ENCODE measurements around the gene SHCBP1L. TPM values are rescaled to one million over a fixed set of nuclear protein-coding genes. Genes with fewer than 3 reads are reported as not detected.

The SHCBP1L gene
- total RNA-seq, 1 donor from 2014 or later: not detected

DNA sequence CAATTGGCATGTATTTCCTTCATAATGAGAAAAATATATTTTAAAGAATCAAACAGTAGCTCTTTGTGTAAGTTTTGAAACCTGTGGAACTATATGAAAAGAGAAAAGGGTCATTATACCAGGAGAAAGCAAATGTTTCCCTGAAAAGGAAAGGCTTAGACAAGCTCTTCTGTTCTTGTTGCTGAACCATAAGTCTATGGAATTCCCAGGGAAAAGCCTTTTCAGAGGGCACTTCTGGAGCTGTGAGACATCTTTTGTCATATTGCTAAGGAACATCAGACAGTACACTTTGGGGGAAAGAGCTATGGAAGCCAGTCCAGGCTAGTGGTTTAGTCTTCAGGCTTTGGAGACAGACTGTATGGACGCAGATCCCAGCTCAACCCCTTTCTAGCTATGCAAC is 12.1 kb upstream of the SHCBP1L start:
- Mint-ChIP-seq H3K27ac (no peak overlapping the region), H3K9me3 (no peaks in the 10 kb centered on the region), H3K27me3 (peaks cover 4% of the 10 kb centered on the region), H3K4me1 (peaks cover 8% of the 10 kb centered on the region), H3K4me3 (no peak overlapping the region), H3K36me3 (ENCODE audit: low read depth) (no peaks in the 10 kb centered on the region)
- DNase-seq (no peak), ATAC-seq (ENCODE audit: low read depth) (no peak)
- intact Hi-C loops (cut with micrococcal nuclease): loop anchor here (10.0 kb wide), 1 partner anchor 580 kb away; no protein-coding TSS in a partner anchor
- ChIA-PET CTCF (interaction anchor here (0.6 to 0.8 kb wide), 2 partner anchors 106 to 125 kb away, joined by 3 read pairs; no protein-coding TSS in a partner anchor), POLR2A (interaction anchor here (0.8 kb wide), 1 partner anchor 59 kb away, joined by 3 read pairs; no protein-coding TSS in a partner anchor)
- TF ChIP-seq, protein P1, sequence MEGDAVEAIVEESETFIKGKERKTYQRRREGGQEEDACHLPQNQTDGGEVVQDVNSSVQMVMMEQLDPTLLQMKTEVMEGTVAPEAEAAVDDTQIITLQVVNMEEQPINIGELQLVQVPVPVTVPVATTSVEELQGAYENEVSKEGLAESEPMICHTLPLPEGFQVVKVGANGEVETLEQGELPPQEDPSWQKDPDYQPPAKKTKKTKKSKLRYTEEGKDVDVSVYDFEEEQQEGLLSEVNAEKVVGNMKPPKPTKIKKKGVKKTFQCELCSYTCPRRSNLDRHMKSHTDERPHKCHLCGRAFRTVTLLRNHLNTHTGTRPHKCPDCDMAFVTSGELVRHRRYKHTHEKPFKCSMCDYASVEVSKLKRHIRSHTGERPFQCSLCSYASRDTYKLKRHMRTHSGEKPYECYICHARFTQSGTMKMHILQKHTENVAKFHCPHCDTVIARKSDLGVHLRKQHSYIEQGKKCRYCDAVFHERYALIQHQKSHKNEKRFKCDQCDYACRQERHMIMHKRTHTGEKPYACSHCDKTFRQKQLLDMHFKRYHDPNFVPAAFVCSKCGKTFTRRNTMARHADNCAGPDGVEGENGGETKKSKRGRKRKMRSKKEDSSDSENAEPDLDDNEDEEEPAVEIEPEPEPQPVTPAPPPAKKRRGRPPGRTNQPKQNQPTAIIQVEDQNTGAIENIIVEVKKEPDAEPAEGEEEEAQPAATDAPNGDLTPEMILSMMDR (IDR thresholded peaks at IDR 0.05): no peak

DNA sequence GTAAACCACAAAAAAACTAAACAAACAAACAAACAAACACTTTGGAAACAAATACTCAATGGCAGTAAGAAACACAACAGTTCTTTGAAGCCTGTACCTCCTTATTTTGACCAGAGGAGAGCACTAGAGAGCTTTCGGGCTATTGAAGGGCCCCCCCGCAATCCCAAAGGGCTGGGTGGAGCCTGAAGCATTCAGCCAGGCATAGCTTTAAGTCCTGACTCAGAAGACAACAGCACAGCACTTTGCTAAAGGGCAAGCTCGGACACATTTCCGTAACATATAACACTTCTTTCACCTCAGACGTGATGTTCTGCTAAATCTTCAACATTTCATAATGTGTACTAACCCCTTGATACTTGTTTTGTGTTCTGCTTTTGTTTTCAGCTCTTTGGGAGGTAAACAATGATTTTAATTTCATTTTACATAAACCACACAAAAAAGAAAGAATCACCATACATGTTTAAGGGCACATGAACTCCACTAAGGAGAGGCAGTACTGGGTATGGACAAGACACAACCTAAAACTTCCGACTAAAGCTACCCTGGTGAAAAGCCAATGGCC is 9.7 kb upstream of the SHCBP1L start:
- intact Hi-C loops (cut with micrococcal nuclease): loop anchor here (1.0 to 10.0 kb wide), 10 partner anchors 62 to 954 kb away; no protein-coding TSS in a partner anchor
- POLR2A ChIA-PET: interaction anchor here (0.5 to 1.4 kb wide), 8 partner anchors 22 to 508 kb away, joined by 3 to 19 read pairs (median 4); no protein-coding TSS in a partner anchor
- H3K36me3 Mint-ChIP-seq (ENCODE audit: low read depth): no peaks in the 10 kb centered on the region
- peaks cover 2% of the 10 kb centered on the region for H3K27me3 Mint-ChIP-seq
- no peaks in the 10 kb centered on the region for H3K9me3 Mint-ChIP-seq
- DNase-seq (no peak), ATAC-seq (ENCODE audit: low read depth) (peak; percentile 100)
- H3K27ac Mint-ChIP-seq: peak overlapping the region; percentile 76
- CTCF ChIA-PET: interaction anchor here (0.6 to 3.4 kb wide), 25 partner anchors 8 to 953 kb away, joined by 3 to 59 read pairs (median 4); no protein-coding TSS in a partner anchor
- peaks cover 8% of the 10 kb centered on the region for H3K4me1 Mint-ChIP-seq
- TF ChIP-seq, protein P1 (IDR thresholded peaks at IDR 0.05): no peak
- H3K4me3 Mint-ChIP-seq: peak overlapping the region; percentile 67

DNA sequence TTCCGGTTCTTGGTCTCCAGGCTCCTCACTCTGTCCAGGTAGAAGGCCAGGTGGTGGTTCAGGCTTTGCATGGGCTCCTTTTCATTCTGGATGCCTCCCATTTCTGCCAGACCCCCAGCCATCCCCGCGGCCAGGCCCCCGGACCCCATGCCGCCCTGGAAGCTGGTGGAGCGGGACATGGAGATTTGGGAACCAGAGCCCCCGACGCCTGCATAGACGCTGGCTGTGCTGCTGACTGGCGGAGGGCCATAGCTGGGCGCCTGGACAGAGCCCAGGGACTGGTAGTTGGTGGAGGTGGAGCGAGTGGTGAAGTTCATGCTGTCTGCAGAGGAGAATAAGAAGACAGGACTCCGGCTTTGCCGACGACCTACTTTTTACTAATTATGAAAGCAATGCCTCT is 7.1 kb upstream of the SHCBP1L start:
- intact Hi-C loops (cut with micrococcal nuclease): loop anchor here (5.0 to 10.0 kb wide), 2 partner anchors 162 to 585 kb away; no protein-coding TSS in a partner anchor
- Mint-ChIP-seq H3K9me3 (no peaks in the 10 kb centered on the region), H3K4me1 (peaks cover 8% of the 10 kb centered on the region), H3K36me3 (ENCODE audit: low read depth) (no peaks in the 10 kb centered on the region), H3K27me3 (peaks cover 11% of the 10 kb centered on the region), H3K27ac (no peak overlapping the region), H3K4me3 (no peak overlapping the region)
- ATAC-seq (ENCODE audit: low read depth): no peak
- DNase-seq: no peak
- CTCF ChIA-PET: interaction anchor here (1.3 to 3.4 kb wide), 3 partner anchors 64 to 272 kb away, joined by 3 to 59 read pairs (median 29); no protein-coding TSS in a partner anchor
- POLR2A ChIA-PET: no interaction called here
- TF ChIP-seq, protein P1 (IDR thresholded peaks at IDR 0.05): no peak

DNA sequence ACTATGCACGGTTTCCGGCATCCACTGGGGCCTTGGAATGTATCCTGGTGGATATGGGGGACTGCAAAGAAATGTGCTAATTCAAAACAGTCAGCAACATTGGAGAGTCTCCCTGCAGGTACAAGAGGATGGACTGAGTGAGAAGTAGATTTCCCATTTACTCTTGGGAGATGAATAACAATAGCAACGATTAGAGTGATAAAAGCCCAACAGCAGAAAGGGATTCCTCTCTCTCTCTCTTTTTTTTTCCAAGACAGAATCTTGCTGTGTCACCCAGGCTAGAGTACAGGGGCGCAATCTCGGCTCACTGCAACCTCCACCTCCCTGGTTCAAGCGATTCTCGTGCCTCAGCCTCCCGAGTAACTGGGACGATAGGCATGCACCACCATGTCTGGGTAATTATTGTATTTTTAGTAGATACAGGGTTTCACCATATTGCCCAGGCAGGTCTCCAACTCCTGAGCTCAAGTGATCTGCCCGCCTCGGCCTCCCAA is 5.0 kb upstream of the SHCBP1L start:
- peaks cover 6% of the 10 kb centered on the region for H3K4me1 Mint-ChIP-seq
- POLR2A ChIA-PET: no interaction called here
- H3K27me3 Mint-ChIP-seq: peaks cover 23% of the 10 kb centered on the region
- no peaks in the 10 kb centered on the region for H3K9me3 Mint-ChIP-seq
- CTCF ChIA-PET: no interaction called here
- no peaks in the 10 kb centered on the region for H3K36me3 Mint-ChIP-seq (ENCODE audit: low read depth)
- H3K27ac Mint-ChIP-seq: no peak overlapping the region
- no peak overlapping the region for H3K4me3 Mint-ChIP-seq
- DNase-seq (no peak), ATAC-seq (ENCODE audit: low read depth) (no peak)
- intact Hi-C loops (cut with micrococcal nuclease): no loop called here
- TF ChIP-seq, protein P1 (IDR thresholded peaks at IDR 0.05): no peak

DNA sequence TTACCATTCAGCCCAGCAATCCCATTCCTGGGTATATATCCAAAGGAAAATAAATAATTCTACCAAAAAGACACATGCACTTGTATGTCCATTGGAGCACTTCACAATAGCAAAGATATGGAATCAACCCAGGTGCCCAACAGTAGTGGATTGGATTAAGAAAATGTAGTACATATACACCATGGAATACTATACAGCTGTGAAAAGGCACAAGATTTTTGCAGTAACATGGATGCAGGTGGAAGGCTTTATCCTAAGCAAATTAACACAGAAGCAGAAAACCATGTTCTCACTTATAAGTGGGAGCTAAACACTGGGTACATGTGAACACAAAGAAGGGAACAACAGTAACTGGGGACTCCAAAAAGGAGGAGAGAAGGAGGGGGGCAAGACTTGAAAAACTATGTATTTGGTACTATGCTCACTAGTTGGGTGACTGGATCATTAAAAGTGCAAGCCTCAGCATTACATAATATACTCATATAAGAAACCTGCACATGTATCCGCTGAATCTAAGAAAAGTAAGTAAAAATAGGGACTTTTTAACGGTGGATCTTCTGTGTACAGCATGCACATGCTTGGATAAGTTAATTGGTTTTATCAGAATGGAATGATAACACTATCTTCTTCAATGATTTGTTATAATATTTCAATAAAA is 3.9 kb upstream of the SHCBP1L start:
- TF ChIP-seq, protein P1 (IDR thresholded peaks at IDR 0.05): no peak
- Mint-ChIP-seq H3K27ac (no peak overlapping the region), H3K9me3 (no peaks in the 10 kb centered on the region), H3K36me3 (ENCODE audit: low read depth) (no peaks in the 10 kb centered on the region), H3K4me1 (peaks cover 3% of the 10 kb centered on the region), H3K27me3 (peaks cover 28% of the 10 kb centered on the region), H3K4me3 (no peak overlapping the region)
- POLR2A ChIA-PET: no interaction called here
- intact Hi-C loops (cut with micrococcal nuclease): no loop called here
- DNase-seq (no peak), ATAC-seq (ENCODE audit: low read depth) (no peak)
- CTCF ChIA-PET: no interaction called here
